Sigmoid colon (tissue), 4 donors: Measurements from ENCODE around the gene TNFAIP2.

Experiments
- POLR2A ChIP-seq, 2 donors: fragments of 450-650 bp; IDR thresholded peaks; one replicate each; pipeline ENCODE4 v1.6.1; 2016; ENCODE audit warnings: antibody characterized with exemption in 2 of 2, mild to moderate bottlenecking in 2 of 2, moderate library complexity in 2 of 2
- POLR2AphosphoS5 ChIP-seq, 4 donors: sonication (generic); formaldehyde crosslinking; IDR thresholded peaks; one replicate each; pipeline ENCODE4 v1.6.1; 2017; ENCODE audit warnings: antibody characterized with exemption in 4 of 4
- TF ChIP-seq, protein P1 (sequence below), 4 experiments: fragments of 450-650 bp in 3 of 4; fragments of 200-600 bp in 1 of 4; IDR thresholded peaks; one replicate each; pipeline ENCODE4 v1.5.1; 2016 to 2019; ENCODE audit warnings: antibody characterized with exemption in 4 of 4, mild to moderate bottlenecking in 3 of 4, moderate library complexity in 2 of 4

DNA sequence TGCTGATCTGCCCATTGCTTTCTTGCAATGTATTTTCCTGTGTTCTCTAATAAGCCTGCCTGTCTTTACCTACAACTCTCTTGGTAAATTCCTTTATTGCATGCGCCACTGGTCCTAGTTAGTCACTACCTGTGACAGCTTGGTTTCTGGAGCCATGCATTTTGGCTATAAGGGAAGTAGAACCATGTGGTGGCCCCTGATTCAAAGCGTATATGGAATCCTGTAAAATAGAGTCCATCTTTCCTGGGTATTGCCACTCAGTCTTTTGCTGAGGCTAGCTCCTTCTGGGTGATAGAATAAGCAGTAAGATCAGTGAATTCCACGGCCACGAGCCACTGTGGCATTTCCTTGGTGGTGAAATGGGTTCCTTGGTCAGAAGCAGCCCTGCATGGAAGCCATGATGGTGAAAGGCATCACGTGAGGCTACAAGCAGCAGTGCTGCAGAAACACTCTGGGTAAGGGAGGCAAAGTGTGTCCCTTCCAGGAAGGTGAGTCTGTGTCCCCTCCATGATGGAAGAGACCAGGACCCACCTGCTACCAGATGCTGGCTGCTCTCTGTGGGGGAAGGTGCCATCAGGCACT, 19.6 kb downstream of the TNFAIP2 start:
- TF ChIP-seq POLR2A (IDR thresholded peaks at IDR 0.05) (no peak), POLR2AphosphoS5 (IDR thresholded peaks at IDR 0.05) (no peak)
- TF ChIP-seq, protein P1, sequence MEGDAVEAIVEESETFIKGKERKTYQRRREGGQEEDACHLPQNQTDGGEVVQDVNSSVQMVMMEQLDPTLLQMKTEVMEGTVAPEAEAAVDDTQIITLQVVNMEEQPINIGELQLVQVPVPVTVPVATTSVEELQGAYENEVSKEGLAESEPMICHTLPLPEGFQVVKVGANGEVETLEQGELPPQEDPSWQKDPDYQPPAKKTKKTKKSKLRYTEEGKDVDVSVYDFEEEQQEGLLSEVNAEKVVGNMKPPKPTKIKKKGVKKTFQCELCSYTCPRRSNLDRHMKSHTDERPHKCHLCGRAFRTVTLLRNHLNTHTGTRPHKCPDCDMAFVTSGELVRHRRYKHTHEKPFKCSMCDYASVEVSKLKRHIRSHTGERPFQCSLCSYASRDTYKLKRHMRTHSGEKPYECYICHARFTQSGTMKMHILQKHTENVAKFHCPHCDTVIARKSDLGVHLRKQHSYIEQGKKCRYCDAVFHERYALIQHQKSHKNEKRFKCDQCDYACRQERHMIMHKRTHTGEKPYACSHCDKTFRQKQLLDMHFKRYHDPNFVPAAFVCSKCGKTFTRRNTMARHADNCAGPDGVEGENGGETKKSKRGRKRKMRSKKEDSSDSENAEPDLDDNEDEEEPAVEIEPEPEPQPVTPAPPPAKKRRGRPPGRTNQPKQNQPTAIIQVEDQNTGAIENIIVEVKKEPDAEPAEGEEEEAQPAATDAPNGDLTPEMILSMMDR (IDR thresholded peaks at IDR 0.05): no peak
